OCI-M1 (cell line): Measurements from ENCODE around the gene OLFML2B.

Source experiments
- DNase-seq: peaks from one replicate; lab custom pipeline; 2025; lab: John Stamatoyannopoulos, UW

The OLFML2B gene

DNA sequence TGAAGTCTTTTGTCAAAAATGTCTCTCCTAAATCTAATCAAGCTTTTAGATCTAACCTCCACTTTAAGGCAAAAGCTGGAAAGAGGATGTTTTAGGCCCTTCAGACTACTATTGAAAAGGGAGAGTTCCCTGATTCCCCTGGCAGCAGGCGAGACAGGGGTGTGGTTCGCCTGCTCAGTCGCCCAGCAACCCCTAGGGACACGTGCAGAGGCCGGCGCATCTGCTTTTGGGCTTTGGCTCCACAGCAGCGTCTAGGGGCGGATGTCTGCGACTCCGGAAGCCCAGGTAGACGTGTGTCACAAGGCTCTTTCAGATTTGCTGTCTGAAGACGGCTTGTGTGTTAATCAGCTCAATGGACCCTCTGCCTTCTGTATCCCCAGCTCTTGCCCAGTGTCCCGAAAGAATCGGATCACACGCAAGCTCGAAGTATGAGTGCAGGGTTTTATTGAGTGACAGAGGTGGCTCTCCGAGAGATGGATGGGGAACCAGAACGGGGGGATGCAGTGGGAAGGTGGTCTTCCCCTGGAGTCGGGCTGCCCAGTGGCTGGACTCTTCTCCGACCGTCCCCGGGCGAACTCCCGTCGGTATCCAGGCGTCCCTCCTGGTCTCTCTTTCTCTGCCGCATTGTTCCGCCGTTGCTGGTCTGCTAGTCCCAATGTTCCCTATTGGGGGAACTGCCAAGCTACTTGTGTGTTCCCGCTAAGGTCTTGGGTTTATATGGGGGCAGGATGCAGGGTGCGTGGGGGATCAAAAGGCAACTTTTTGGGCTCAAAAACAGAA, 45.5 kb downstream of the OLFML2B start:
- DNase-seq, result no peak

DNA sequence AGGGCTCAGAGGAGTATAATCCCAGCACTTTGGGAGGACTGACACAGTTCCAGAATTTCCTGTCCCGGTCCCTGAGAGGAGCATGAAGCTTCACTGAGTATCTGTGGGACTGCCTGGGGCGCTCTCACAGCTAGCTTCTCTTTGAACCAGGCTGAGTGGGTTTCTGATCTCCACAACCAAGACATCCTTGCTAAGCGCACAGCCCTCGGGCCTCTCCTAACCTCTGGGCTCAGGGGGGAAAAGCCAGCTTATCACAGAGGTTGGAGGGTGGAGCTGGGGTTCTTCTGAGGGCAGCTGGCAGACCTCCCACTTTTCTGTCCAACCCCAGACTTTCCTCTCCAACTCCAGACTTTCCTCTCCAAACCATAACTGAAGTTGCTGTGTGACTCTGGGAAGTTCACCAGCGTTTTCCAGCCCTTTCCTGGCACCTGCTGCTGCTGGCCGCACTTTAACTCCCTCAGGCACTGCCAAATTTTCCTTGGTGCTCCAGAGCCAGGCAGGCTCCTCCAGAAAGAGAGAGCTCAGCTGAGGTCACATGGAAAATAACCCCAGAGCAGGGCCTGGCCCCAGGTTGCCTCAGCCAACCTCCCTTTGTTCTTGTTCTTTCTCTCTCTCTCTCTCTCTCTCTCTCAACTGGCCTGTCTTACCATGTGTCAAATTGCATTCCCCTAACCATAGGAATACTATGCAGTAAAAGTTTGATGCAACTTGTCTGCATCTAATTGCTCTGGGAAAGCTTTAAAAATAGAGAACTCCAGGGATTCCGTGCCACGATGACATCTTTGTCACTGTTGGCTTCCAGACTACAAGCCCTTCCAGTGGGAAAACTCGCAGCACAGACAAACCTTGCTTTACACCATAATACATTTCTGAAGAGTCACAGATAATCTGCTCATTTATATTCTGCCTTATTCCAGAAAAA, 49.5 kb downstream of the OLFML2B start:
- DNase-seq, result no peak

DNA sequence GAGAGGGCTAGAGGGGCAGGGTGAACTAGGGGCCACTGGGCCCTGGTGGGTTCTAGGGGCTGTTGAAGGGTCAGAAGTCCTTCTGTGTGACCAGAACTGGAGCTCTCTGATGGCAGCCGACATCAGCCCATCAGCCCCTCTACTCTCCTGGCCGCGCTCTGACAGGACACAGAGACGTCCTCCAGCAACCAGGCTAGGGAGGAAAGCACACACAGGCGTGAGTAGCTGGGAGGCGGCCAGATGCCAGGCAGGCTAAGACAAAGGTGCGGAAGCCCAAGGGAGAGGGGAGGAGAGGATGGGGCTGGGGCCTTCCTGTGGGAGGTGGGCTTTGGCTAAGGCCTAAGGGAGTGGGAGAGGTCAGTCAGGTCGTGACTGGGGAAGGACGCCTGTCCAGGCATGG, 50.8 kb downstream of the OLFML2B start:
- DNase-seq, result no peak

DNA sequence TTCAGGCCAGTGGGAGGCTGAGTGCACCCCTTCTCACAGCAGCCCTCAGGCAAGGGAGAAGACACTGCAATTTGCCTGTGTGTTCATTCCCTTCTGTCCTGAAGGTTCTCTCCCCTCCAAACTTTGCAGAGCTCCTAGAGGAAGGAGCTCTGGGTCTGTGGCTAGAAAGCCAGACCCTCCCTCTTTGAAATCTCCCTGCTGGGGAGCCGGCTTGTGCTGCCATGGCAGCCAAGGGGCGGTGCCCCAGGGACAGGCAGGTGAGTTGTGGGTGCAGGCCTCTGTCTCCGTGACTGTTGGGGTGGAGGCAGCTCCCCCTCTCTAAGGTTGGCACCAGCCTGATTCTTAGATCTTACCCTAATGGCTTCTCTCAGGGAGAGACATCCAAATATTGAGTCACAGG, 53.0 kb downstream of the OLFML2B start:
- DNase-seq, result no peak

DNA sequence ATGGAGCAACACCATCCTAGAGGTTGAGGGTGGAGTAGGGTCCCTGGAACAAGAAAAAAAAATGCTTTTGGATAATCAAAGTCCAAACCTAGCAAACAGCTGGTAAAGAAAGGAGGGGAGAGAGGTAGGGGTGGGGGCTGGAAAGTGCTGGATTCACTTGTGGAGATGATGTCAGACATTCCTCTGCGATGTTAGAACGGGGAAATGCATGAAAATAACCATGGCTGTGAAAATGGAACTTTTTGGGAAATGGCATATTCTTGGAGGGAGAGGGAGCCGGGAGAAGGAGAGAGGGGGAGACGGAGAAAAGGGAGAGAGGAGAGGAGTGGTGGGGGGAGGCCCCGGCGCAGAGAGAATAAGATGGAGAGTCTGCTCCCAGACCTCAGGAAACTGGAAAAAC, 53.6 kb downstream of the OLFML2B start:
- DNase-seq, result no peak

DNA sequence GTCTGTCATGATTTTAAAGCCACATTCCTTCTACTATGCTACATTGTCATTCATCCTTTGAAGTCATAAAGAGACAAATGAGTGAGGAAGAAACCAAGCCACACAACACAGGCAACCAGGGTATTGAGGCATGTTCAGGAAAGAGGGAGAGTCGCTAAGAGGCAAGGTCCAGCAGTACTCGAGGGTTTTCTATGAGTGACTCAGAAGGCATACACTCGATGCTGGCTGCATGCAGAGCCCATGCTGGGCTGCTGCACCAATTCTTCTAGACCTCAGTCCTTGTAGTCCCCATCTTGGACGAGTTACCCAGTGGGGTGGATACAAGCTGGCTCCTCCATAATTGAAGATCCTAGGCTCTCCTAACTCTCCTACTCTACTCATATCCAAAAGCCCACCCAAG, 57.6 kb downstream of the OLFML2B start:
- no peak for DNase-seq

DNA sequence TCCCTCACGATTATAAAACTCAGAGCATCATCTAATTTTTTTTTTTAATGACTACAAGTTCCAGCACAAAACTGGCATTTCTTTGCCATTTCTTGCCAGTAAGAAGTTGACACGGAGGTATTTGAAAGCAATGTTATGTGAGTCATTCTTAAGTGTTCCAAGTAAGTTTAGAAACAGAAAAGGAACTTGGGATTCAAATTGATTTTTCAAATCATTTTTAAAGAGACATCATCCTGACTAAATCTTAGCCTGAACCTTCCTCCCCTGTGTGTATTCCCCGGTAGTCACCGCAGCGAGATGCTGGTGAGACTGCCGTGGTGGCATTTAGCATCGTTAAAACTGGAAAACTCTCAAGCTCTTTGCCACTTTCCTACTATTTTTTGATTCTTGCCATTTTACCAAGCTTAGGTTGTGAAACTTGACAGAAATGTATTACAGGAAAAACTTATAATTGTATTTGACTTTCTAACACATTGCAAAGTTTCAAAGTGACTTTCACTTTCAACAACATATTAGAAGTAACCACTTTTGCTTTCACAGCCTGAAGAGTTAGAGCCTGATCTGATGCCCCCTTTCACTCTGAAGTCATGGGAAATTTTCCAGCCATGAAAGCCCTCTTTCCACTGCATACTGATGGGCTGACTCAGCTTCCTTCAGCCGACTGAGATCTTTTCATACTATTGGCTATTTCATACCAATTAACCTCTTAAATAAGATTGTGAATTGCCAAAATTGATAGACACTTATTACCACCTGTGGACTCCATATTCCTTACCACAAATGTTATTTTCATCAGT, 61.4 kb downstream of the OLFML2B start:
- peak; percentile 9 for DNase-seq

DNA sequence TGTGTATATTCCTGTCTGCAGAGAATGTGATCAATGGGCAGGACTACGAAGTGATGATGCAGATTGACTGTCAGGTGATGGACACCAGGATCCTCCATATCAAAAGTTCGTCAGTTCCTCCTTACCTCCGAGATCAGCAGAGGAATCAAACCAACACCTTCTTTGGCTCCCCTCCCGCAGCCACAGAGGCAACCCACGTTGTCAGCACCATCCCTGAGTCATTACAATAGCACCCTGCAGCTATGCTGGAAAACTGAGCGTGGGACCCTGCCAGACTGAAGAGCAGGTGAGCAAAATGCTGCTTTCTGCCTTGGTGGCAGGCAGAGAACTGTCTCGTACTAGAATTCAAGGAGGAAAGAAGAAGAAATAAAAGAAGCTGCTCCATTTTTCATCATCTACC, 65.2 kb downstream of the OLFML2B start:
- no peak for DNase-seq

DNA sequence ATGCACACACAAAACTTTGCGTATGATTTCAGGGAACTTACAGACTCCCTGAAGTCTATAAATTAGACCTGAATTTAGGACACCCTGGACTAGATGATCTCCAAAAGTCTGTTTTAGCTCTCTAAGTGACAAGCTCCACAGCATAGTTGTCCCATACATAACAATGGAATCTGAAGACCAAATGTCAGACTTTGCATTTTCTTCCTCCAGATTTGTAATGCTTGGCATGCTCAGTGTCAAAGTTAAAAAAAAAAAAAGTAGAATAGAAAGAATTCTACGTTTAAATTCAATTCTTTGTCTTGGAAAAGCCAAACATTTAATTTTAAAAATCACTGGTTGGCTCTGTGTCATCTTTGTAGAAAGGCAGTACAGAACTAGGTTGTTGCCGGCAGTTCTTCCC, 66.7 kb downstream of the OLFML2B start:
- DNase-seq, result no peak

DNA sequence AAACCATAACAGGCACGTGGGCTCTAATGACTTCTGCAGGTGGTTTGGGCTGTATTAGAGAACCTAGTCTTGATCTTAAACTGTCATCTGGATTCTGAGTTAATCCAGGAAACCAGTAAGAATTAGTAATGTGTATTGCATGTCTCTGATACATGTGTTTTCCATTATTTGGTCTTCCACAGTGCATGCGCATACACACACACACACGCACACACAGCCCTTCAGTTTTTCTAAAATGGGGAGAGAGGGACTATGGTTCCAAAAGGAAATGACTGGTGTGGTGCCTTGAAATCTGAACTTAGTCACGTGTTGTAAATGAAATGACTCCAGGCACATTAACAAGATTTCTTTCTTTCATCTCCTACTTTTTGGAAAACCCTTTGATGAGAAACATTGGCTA, 67.6 kb downstream of the OLFML2B start:
- DNase-seq, result no peak

DNA sequence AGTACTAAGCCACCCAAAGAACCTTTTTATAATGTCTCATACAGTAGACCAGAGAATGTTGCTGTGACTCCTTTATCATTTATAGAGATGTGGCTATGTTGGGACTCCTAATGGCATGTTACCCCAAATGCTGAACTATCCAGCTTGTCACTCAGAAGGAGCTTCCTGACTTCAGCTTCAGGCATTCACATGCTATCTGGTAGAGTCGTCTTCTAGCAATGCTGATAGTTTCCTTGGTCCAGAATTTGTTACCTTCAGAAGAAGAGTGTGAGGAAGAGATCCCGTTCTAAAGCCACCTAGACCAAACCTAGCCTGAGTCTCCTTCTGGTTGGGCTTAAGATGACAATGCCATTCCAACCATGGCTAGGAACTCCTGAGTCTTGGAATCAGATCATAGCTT, 68.1 kb downstream of the OLFML2B start:
- DNase-seq, result no peak

DNA sequence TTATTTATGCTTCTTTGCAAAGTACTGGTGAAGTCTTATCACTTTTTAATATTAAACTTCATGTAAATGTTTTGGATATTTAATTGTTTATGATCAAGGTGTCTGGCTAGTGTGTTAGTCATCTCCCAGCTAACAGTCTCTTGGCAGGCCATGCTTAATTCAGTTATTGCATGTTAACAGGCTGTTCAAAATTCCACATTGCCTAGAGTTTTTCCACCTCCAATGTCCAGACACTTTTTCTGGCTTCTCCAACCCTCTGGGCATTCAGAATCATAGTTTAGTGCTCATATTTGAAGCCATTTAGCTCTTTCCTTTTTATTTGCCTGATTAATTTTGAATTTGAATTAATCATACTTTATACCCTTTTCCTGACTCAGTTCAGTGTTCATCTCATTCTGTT, 69.2 kb downstream of the OLFML2B start:
- DNase-seq, result no peak

DNA sequence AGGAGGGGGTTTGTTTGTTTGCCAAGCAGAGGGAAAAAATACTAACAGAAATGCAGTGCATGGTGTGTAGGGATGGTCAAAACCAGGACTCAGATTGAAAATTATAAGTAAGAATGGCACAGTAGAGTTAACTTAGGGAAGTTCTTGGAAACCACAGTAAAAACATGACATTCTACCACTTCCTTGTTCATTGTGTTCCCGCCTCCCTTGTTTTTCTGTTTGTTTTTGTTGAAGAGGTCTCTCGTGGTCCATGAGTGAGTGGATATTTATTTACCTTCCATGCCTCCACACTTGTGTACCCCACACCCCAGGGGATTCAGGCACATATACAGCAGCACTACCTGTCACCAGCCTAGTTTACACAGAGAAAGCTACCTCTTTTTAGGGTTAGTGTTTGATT, 69.6 kb downstream of the OLFML2B start:
- DNase-seq, result peak; percentile 50

DNA sequence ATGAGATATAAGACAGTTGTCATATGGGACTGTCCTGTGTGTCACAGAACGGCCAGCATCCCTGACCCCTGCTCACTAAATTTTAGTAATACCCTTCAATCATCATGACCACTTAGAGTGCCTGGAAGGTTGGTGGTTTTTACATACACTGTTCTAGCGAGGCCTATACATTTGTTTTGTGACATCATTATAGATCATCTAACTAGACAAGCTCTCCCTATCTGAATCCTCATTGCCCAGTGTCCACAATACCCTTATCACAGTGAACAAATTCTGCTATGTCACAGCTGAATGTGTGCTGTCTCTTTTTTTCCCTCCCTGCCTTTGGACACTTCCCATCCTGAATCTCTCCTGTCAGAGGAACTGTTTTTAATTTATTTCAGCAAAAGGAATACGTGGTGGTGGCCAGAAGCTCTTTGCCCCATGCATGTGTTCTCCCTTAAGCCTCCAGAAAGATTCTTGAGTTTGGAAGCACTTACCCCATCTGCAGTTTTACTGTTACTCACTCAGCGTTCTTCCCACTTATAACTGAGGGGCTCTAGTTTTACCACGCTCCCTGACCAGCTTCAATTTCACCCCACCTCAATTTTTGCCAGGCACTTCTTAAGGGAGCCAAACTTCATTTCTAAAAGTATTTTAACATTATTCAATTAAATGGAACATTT, 70.3 kb downstream of the OLFML2B start:
- DNase-seq, result peak; percentile 77

DNA sequence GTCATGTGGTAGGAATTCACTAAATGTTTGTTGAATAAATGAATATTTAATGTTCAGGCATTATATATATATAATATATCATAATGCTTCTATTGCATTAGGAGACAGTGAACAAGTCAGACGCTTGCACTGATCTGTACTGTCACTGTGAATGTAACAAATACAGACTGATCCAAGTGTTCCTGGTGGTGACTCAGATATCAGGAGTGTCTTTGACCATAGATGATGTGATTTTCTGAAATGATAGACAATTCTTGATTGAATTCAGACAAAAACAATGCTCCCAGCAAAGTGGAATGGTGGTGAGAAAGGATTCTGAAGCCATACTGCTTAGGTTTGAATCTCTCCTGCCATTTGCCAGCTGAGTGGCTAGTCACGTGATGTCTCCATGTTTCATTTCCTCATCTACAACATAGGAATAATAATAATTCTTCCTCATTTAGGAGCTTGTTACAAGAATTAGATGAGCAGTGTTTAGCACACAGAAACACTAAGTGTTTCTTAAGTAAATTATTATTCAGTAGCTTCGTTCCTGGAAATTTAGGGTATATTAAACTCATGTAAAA, 71.0 kb downstream of the OLFML2B start:
- DNase-seq, result peak; percentile 41

DNA sequence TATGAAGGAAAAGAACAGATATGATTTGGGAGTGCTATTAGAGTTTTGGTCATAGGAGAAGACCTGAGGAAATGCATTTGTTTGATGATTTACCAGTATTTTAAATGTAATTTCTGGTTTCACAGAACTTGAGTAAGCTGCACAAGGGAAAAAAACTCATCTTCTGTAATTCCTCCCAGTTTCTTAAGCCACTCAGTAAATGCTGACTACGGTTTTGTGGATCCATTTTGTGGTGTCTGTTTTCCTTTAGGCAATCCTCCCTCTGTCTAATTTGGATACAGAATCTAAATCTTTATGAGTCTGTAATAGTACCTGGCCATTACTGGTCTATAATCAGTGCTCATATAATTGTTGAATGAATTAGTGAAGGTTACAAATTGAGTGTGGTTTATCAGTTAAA, 72.0 kb downstream of the OLFML2B start:
- no peak for DNase-seq

DNA sequence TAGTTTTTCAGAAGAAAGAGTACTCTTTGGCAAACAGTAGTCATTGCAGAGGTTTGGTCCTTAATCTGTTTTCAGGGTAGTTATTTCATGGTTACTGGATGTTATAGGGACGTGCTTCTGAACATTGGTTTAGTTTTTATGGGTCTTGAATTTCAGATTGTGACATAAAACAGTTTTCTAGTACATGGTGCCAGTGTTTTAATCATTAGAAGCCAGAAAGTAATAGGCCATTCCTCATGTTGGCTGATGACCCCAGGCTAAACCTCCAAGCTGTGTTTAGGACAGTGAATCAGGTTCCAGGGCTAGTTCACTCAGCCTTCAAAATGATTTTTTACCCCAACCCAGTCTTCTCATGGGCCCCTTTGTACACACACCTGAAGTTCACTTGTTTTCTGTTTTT, 73.3 kb downstream of the OLFML2B start:
- no peak for DNase-seq

DNA sequence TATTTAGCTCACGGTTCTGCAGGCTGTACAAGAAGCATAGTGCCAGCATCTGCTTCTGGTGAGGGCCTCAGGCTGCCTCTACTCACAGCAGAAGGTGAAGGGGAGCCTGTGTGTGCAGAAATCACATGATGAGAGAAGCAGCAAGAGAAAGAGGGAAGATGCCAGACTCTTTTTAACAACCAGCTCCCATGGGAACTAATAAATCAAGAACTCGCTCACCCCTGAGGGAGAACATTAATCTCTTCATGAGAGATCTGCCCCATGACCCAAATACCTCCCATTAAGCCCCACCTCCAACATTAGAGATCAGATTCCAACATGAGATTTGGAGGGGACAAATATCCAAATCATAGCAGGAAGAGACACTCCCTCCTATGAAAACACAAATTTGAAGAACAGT, 74.1 kb downstream of the OLFML2B start:
- DNase-seq, result no peak

DNA sequence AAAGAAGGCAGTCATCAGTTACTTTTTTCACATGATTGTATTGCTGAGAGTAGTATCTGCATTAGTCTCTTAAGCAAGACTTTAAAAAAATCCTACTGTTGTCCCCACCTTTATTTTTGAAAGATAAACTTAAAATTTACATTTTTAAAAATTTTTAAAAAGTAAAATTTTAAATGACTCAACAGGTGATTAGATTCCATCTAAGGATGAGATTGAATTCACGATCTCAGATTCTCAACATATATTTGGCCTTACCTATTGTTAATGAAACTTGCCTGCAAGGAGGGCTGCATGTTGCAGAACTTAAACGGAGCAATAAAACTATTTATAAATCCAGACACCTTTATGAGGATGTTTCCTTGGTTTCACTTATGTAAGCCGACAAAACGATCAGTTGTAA, 75.2 kb downstream of the OLFML2B start:
- no peak for DNase-seq

DNA sequence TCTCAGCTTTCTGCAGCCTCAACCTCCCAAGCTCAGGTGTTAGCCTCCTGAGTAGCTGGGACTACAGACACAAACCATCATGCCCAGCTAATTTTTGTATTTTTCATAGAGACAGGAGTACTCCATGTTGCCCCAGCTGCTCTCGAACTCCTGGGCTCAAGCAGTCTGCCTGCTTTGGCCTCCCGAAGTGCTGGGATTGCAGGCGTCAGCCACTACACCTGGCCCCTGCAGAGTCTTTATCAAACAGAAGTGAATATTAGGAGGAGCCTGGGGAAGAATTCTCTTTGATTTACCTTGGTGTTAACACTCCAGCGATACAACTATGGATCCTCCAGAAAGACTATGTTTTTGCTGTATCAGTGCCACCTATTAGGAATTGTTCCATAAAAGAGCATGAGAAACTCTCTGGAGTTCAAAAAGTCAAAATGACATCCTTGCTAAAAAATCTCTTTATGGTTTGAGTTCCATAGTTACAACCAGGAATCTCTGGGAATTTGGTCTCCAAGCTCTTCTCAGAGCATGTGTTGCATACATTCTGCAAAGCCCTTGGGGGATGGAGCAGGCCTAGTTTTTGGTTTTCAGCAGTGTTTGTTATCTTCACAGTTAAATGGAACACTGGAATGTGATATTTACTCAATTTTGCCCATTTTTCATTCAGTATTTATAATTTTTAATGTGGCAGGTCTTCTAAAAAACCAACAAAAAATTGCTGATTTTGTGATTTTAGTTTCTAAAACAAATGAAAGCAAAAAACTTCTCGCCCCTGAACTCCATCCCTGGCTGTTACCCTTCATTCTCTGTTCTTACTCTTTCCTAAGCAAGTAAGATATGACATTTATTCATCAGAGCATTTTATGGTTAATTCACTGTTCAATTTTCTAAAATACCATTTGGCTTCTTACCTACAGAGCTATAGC, 77.3 kb downstream of the OLFML2B start:
- no peak for DNase-seq
